ENCODE measurements around the gene KRT31. TPM values are rescaled to one million over a fixed set of nuclear protein-coding genes. Genes with fewer than 3 reads are reported as not detected.

Gene KRT31
- total RNA-seq, 4 donors from 2014 or later = not detected

DNA sequence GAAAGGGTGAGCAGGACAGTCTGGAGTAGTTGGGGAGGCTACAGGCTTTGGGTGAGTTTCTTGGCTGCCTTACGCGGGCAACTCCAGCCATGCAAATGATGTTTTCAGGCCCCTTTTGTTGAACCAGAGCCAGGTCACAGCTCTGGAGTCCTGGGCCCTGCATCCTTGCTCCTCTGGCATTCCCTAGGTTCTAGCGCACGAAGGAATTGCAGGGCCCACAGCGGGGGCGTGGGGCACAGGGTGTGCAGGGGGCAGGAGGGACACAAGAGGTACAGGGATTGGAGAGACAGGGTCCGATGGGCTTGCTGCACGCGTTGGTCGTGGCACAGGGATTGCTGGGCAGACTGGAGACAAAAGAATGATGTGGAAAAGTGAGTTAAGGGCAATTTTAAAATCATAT, 3.6 kb downstream of the KRT31 start:
- in situ Hi-C loops (cut with MboI; ENCODE audit: low pct_ligation_motif_present in 1 of 4, low pct_unique_long_range_greater_than_20kb in 1 of 4, low sequenced_read_pairs in 3 of 4) = no loop called here
- WGBS, 2 donors (ENCODE audit: low coverage in 1 of 2) = 86 to 91% methylated on average over 10 of the region's 10 CpGs
- H3K9me3 ChIP-seq = no peaks in the 10 kb centered on the region
- H3K36me3 ChIP-seq = no peaks in the 10 kb centered on the region
- no peak overlapping the region for H3K4me3 ChIP-seq
- no peak for DNase-seq
- H3K27ac ChIP-seq = no peak overlapping the region
- intact Hi-C loops (cut with DNase I; ENCODE audit: low total_unique reads) = no loop called here
- H3K27me3 ChIP-seq = peaks cover 19% of the 10 kb centered on the region
- TF ChIP-seq POLR2A (IDR thresholded peaks at IDR 0.05) (no peak), EP300 (IDR thresholded peaks at IDR 0.05; ENCODE audit: low read depth) (no peak), POLR2AphosphoS5 (IDR thresholded peaks at IDR 0.05) (no peak)
- TF ChIP-seq, protein P1, sequence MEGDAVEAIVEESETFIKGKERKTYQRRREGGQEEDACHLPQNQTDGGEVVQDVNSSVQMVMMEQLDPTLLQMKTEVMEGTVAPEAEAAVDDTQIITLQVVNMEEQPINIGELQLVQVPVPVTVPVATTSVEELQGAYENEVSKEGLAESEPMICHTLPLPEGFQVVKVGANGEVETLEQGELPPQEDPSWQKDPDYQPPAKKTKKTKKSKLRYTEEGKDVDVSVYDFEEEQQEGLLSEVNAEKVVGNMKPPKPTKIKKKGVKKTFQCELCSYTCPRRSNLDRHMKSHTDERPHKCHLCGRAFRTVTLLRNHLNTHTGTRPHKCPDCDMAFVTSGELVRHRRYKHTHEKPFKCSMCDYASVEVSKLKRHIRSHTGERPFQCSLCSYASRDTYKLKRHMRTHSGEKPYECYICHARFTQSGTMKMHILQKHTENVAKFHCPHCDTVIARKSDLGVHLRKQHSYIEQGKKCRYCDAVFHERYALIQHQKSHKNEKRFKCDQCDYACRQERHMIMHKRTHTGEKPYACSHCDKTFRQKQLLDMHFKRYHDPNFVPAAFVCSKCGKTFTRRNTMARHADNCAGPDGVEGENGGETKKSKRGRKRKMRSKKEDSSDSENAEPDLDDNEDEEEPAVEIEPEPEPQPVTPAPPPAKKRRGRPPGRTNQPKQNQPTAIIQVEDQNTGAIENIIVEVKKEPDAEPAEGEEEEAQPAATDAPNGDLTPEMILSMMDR (IDR thresholded peaks at IDR 0.05) = no peak
- H3K4me1 ChIP-seq = no peaks in the 10 kb centered on the region

DNA sequence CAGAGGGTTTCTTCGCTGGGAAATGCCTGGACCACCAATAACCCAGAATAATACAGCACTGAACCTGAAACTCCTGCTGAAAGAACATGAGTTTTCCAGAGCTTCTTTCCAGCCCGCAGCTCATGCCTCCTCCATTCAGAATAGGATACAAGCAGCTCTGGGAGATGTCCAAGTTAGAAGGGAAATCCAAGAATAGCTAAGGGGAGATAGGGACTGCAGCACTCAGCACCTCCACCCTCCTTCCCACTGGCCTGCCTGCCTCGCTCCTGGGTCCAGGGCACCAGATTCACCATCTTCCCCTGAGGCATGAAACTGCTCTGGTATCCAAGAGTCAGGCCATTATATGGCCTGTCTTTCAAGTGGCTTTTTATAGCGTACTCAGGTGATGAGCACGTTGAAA, 4.1 kb downstream of the KRT31 start:
- no peak for DNase-seq
- intact Hi-C loops (cut with DNase I; ENCODE audit: low total_unique reads) (no loop called here), in situ Hi-C loops (cut with MboI; ENCODE audit: low pct_ligation_motif_present in 1 of 4, low pct_unique_long_range_greater_than_20kb in 1 of 4, low sequenced_read_pairs in 3 of 4) (no loop called here)
- TF ChIP-seq POLR2AphosphoS5 (IDR thresholded peaks at IDR 0.05) (no peak), EP300 (IDR thresholded peaks at IDR 0.05; ENCODE audit: low read depth) (no peak), POLR2A (IDR thresholded peaks at IDR 0.05) (no peak)
- TF ChIP-seq, protein P1 (IDR thresholded peaks at IDR 0.05) = no peak
- no peaks in the 10 kb centered on the region for H3K4me1 ChIP-seq
- no peaks in the 10 kb centered on the region for H3K36me3 ChIP-seq
- 65 to 76% methylated on average over 3 to 5 of the region's 5 CpGs for WGBS, 2 donors (ENCODE audit: low coverage in 1 of 2)
- no peaks in the 10 kb centered on the region for H3K9me3 ChIP-seq
- H3K27me3 ChIP-seq = peaks cover 19% of the 10 kb centered on the region
- no peak overlapping the region for H3K4me3 ChIP-seq
- no peak overlapping the region for H3K27ac ChIP-seq

DNA sequence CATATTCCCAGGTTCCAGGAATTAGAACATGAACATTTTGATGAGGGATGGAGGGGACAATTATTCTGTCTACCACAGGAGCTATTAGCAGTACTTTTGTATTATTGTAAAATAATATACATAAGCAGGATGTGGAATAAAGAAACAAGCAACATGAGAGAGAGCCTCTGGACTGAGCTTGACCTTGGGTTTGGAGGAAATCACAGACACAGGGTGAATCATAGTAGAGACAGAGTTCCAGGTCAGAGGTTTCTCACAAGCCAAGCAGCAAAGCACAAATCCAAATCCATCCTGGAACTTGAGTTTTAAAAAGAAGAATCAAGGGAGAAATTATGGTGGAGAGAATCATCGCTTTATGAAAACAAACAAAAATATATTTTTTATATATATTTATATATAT, 5.1 kb downstream of the KRT31 start:
- H3K9me3 ChIP-seq = no peaks in the 10 kb centered on the region
- no peak overlapping the region for H3K27ac ChIP-seq
- in situ Hi-C loops (cut with MboI; ENCODE audit: low pct_ligation_motif_present in 1 of 4, low pct_unique_long_range_greater_than_20kb in 1 of 4, low sequenced_read_pairs in 3 of 4) (no loop called here), intact Hi-C loops (cut with DNase I; ENCODE audit: low total_unique reads) (no loop called here)
- no peak for DNase-seq
- TF ChIP-seq POLR2AphosphoS5 (IDR thresholded peaks at IDR 0.05) (no peak), EP300 (IDR thresholded peaks at IDR 0.05; ENCODE audit: low read depth) (no peak), POLR2A (IDR thresholded peaks at IDR 0.05) (no peak)
- TF ChIP-seq, protein P1 (IDR thresholded peaks at IDR 0.05) = no peak
- H3K36me3 ChIP-seq = no peaks in the 10 kb centered on the region
- WGBS, 2 donors (ENCODE audit: low coverage in 1 of 2) = 83 to 100% methylated on average over 1 of the region's 1 CpG
- no peak overlapping the region for H3K4me3 ChIP-seq
- no peaks in the 10 kb centered on the region for H3K4me1 ChIP-seq
- peaks cover 29% of the 10 kb centered on the region for H3K27me3 ChIP-seq

DNA sequence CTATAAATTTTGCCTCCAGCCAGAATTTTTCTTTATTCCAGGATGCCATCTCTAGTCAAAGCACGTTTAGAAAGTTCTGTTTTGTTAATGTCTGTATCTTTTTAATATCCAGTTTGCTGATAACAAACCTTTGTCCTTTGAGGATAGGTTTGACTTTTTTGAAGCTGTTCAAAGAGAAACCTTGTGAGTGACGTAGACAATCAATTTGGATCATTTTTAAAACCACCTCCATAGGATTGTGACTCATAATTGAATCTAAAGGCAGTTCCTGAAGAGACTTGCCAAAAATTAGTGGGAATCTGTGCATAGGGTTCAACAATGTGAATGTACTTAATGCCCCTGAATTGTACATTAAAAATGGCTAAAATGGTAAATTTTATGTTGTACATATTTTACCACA, 5.9 kb downstream of the KRT31 start:
- intact Hi-C loops (cut with DNase I; ENCODE audit: low total_unique reads) (no loop called here), in situ Hi-C loops (cut with MboI; ENCODE audit: low pct_ligation_motif_present in 1 of 4, low pct_unique_long_range_greater_than_20kb in 1 of 4, low sequenced_read_pairs in 3 of 4) (no loop called here)
- WGBS, 2 donors (ENCODE audit: low coverage in 1 of 2) = 43 to 53% methylated on average over 2 of the region's 2 CpGs
- H3K27ac ChIP-seq = no peak overlapping the region
- H3K9me3 ChIP-seq = peaks cover 5% of the 10 kb centered on the region in 2 donors
- no peaks in the 10 kb centered on the region for H3K4me1 ChIP-seq
- TF ChIP-seq POLR2A (IDR thresholded peaks at IDR 0.05) = no peak
- no peak for TF ChIP-seq POLR2AphosphoS5 (IDR thresholded peaks at IDR 0.05)
- TF ChIP-seq EP300 (IDR thresholded peaks at IDR 0.05; ENCODE audit: low read depth) = no peak
- no peaks in the 10 kb centered on the region for H3K36me3 ChIP-seq
- H3K4me3 ChIP-seq = no peak overlapping the region
- DNase-seq = no peak
- peaks cover 29% of the 10 kb centered on the region for H3K27me3 ChIP-seq

DNA sequence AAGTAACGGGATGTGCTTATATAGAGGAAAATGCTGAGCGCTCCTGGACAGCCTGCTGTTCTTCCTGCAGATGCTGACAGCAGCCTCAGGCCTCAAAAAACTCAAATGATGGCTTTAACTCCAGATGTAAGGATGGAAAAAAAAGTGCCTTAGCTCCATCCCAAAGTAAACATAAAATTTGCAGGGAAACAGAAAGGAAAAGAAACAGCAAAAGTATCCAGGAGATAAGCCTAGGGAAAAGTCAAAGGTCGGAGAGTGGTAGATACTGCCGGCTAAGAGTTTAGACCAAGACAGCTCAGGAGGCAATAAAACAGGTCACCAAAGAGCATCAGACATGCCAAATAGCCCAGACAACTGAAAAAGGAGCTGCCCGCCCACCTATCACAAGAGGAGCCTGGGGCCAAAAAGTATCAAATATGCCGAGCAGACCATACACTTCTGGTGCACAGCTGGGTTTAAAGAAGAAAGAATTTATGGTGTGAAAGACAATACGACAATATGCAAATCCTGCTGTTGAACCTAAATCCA, 6.9 kb downstream of the KRT31 start:
- no peak for DNase-seq
- 56 to 66% methylated on average over 5 to 7 of the region's 7 CpGs for WGBS, 2 donors (ENCODE audit: low coverage in 1 of 2)
- in situ Hi-C loops (cut with MboI; ENCODE audit: low pct_ligation_motif_present in 1 of 4, low pct_unique_long_range_greater_than_20kb in 1 of 4, low sequenced_read_pairs in 3 of 4) = no loop called here

More for the DNA sequence above, 6.9 kb downstream of the KRT31 start:
- no peak overlapping the region for H3K4me3 ChIP-seq
- no peak overlapping the region for H3K27ac ChIP-seq
- H3K27me3 ChIP-seq = peaks cover 29% of the 10 kb centered on the region
- H3K9me3 ChIP-seq = peaks cover 9 to 12% of the 10 kb centered on the region in 2 donors
- no peaks in the 10 kb centered on the region for H3K4me1 ChIP-seq
- intact Hi-C loops (cut with DNase I; ENCODE audit: low total_unique reads) = no loop called here
- no peaks in the 10 kb centered on the region for H3K36me3 ChIP-seq
- no peak for TF ChIP-seq POLR2A (IDR thresholded peaks at IDR 0.05)
- TF ChIP-seq, protein P1 (IDR thresholded peaks at IDR 0.05) = no peak
- TF ChIP-seq POLR2AphosphoS5 (IDR thresholded peaks at IDR 0.05) = no peak
- no peak for TF ChIP-seq EP300 (IDR thresholded peaks at IDR 0.05; ENCODE audit: low read depth)

Measured in transverse colon (tissue), 4 donors.